GM12891 (cell line): ENCODE data around the gene PEX3.
A peak's percentile ranks its signal among the peaks of the same experiment; 100 is the strongest.
"Not testable (repeated sequence)": the region's sequence is repeated elsewhere in the genome, so short reads cannot be mapped to it uniquely, and the experiment has no call there.

Experiments
- DNase-seq: peaks from one replicate; pipeline ENCODE4 v3.0.0; 2011; ENCODE audit warnings: low spot score; ENCODE audit not compliant: insufficient read length
- FAIRE-seq: peaks from 2 replicates; lab custom pipeline; 2011; peaks lifted over from hg19 to GRCh38; lab: Jason Lieb, UNC
- PAX5 ChIP-seq: IDR thresholded peaks from 2 replicates; pipeline ENCODE4 v1.6.1; 2011; ENCODE audit warnings: low read length, moderate library complexity, mild to moderate bottlenecking; ENCODE audit not compliant: insufficient read depth, severe bottlenecking
- POLR2A ChIP-seq: IDR thresholded peaks from 2 replicates; pipeline ENCODE4 v1.6.1; 2011; ENCODE audit warnings: low read depth, low read length, control low read depth
- POLR2AphosphoS5 ChIP-seq: IDR thresholded peaks from 2 replicates; pipeline ENCODE4 v1.6.1; 2011; ENCODE audit warnings: low read depth, low read length, control low read depth
- POU2F2 ChIP-seq: IDR thresholded peaks from 2 replicates; pipeline ENCODE4 v1.6.1; 2011; ENCODE audit warnings: low read depth, mild to moderate bottlenecking, control low read depth, low read length, moderate library complexity
- SPI1 ChIP-seq: IDR thresholded peaks from 2 replicates; pipeline ENCODE4 v1.6.1; 2011; ENCODE audit warnings: low read depth, low read length, control low read depth
- TAF1 ChIP-seq: IDR thresholded peaks from 2 replicates; pipeline ENCODE4 v1.6.1; 2011; ENCODE audit warnings: low read depth, low read length, control low read depth

The PEX3 gene

DNA sequence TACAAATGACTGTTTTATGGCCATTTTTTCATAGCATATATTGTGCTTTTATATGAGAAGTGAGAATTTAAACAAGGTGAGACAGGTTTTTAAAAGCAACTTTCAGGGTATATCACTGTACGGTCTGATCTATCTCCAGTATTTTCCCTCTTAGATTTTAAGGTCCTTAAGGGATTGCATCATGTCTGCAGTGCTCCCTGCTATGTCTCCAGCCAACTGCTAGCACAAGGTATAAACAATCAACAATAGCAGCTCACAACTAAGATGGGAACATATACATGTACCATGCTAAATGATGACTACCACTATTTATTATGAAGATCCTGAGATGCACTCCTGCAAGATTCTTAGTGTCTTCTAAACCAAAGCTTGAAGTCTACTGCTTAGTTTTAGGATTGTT lies 53.8 kb downstream of the PEX3 start:
- FAIRE-seq, result peak; percentile 45
- TF ChIP-seq POLR2AphosphoS5 (no peak), TAF1 (no peak), POU2F2 (no peak)
- DNase-seq, result no peak

DNA sequence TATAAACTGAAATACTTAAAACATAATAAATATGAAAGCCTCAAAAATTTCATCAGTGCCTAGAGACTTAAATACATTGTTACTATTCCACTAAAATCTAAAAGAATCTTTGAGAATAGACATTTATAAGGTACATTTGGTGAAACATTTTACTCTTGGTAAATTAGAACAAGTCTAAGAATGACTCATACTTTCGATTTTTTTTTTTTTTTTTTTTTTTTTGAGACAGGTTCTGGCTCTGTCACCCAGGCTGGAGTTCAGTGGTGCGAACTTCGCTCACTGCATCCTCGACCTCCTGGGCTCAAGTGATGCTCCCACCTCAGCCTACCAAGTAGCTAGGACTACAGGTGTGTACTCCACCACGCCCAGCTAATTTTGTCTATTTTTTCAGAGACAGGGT lies 54.5 kb downstream of the PEX3 start:
- no peak for TF ChIP-seq POLR2A
- TF ChIP-seq SPI1, result no peak
- no peak for TF ChIP-seq POU2F2
- no peak for TF ChIP-seq POLR2AphosphoS5
- no peak for TF ChIP-seq PAX5
- FAIRE-seq, result no peak
- no peak for DNase-seq

DNA sequence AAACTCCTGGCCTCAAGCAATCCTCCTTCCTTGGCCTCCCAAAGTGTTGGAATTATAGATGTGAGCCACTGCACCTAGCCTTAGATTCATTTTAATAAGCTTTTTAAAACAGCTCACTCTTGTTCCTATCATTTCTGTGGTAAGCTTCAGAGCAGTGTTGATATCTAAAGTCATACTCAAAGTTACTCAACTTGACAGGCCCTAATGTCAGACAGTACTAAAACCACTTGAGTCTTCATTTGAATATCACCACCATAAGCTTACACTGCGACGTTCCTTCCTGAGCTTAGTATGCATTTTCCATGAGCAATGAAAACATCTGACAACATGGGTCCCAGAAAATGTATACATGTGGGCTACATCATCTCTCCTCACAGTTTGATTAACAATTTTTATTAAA lies 54.9 kb downstream of the PEX3 start:
- FAIRE-seq, result peak; percentile 78
- DNase-seq, result no peak
- TF ChIP-seq POU2F2, result no peak
- TF ChIP-seq POLR2AphosphoS5, result no peak
- TF ChIP-seq SPI1, result no peak
- no peak for TF ChIP-seq PAX5
- TF ChIP-seq TAF1, result no peak
- TF ChIP-seq POLR2A, result no peak

DNA sequence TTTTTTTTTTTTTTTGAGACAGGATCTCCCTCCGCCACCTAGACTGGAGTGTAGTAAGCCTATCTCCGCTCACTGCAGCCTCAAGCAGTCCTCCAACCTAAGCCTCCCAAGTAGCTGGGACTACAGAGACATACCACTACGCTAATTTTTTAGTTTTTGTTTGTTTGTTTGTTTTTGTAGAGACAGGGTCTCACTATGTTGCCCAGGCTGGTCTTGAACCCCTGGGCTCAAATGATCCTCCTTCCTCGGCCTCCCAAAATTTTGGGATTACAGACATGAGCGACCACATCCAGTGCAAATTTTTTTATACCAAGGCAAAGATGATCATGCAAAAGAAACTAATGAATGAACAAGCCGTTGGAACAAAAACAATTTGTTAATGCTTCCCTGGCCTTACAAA lies 55.6 kb downstream of the PEX3 start:
- no peak for TF ChIP-seq SPI1
- TF ChIP-seq PAX5, result no peak
- no peak for TF ChIP-seq POU2F2
- no peak for TF ChIP-seq POLR2A
- no peak for TF ChIP-seq POLR2AphosphoS5
- no peak for TF ChIP-seq TAF1
- FAIRE-seq (no peak), DNase-seq (no peak)

DNA sequence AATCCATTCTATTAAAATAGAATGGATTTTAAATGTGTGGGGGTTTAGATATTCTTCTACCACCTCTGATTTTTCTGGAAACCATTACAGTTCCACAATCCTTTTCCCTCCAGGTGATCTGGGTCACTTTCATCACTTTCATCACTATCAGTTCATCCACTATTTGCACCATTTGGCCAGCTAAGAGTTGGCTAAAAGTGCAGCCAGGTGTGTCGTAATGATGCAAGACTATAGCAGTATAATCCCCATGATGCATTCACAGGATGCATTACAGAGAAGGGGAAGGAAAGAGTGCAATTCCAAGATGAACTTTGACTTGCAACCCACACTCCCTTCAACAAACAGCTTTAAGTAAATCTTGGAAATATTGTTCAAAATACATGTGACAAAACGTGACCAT lies 56.0 kb downstream of the PEX3 start:
- FAIRE-seq (peak; percentile 50), DNase-seq (no peak)
- no peak for TF ChIP-seq POLR2AphosphoS5
- no peak for TF ChIP-seq PAX5
- TF ChIP-seq TAF1, result no peak
- TF ChIP-seq SPI1, result no peak
- TF ChIP-seq POU2F2, result no peak
- TF ChIP-seq POLR2A, result no peak

DNA sequence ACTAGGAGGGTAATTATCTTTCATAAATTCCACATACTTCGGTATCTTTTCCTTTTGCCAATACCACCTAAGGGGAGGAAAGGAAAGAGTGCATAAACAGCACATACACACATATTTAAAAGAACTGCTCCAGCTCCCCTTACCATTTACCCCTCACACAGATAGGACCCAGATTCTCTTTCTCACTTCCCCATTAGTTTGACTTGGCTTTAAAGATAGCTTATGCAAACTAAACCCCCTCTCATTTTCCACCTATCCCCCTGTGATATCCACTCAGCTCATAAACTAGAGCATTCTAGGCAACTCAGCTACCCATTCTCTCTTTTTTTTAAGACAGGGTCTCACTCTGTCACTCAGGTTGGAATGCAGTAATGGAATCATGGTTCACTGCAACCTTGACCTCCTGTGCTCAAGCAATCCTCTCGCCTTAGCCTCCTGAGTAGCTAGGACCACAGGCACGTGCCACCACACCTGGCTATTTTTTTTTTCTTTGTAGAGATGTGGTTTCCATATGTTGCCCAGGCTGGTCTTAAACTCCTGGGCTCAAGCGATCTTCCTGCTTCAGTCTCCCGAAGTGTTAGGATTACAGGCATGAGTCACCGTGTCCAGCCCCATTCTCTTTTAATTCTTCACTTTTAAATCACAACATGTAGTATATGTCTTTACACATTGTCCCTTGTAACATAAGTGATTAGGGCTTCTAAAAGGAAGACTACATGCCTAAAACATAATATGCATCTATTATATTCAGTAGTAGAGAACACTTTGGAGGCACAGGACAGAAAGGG lies 56.9 kb downstream of the PEX3 start:
- DNase-seq (no peak), FAIRE-seq (peak; percentile 41)
- TF ChIP-seq TAF1 (no peak), SPI1 (peak; percentile 95)

DNA sequence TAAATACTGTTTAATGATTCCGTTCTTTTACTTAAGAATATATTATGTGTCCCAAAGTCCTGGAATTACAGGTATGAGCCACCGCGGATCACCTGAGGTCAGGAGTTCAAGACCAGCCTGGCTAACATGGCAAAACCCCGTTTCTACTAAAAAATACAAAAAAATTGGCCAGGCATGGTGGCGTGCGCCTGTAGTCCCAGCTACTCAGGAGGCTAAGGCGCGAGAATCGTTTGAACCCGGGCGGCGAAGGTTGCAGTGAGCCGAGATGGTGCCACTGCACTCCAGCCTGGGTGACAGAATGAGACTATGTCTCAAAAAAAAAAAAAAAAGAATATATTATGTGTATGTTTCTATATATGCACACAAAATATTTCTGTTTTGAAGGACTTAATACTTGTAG lies 59.7 kb downstream of the PEX3 start:
- FAIRE-seq, DNase-seq: not testable (repeated sequence)

DNA sequence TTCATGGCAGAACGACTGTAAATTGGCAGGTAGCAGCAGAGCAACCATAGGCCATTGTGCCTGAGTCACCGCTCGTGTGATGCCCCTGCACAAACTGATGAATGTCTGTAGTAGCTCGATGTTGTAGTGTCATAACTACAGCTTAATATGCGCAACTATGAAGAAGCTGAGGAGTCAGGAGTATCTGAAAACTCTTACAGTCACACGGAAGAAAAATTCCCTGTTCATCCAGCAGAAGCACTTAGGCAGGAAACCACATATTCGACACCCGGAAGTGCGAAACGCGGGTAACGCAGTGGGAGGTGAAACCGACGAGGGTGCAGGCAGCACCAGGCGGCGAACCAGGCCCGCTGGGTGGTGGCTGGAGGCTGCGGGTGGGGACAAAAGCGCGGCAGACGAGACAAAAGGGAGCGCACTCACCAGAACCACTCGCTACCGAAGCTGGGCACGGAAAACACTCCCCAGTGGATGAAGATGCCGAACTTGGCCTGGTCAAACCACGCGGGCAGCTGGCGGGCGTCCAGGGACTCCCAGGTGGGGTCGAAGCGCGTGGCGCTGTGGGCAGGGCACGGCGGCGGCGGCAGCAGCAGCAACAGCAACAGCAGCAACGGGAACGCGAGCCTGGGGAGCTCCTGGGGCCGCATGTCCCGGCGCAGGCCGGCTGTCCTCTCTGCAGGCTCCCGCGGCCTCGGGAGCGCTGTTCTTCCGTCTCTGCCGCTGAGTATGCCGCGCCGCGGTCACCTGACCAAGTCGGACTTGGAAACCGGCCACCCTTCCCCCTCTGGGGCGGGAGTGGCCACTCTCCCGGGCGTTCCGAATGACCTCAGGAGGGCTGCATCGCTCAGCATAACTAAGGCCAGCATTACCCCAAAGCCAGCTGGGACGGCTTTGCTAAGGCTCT lies 60.6 kb downstream of the PEX3 start, which contains the start of gene FUCA2:
FUCA2 (minus strand) TSS at position 730 of the 901 bp plus-strand sequence; CDS start at position 644, 86 bp downstream.
- peak; percentile 95 for FAIRE-seq
- peak; percentile 56 for DNase-seq
- TF ChIP-seq PAX5, result no peak
- no peak; the same call in 1 of the 2 replicates for TF ChIP-seq POU2F2
- TF ChIP-seq SPI1, result no peak
- TF ChIP-seq POLR2A, result peak; percentile 63; the same call in 1 of the 2 replicates
- peak; percentile 36; the same call in 1 of the 2 replicates for TF ChIP-seq TAF1
- TF ChIP-seq POLR2AphosphoS5, result peak; percentile 65; the same call in 1 of the 2 replicates

DNA sequence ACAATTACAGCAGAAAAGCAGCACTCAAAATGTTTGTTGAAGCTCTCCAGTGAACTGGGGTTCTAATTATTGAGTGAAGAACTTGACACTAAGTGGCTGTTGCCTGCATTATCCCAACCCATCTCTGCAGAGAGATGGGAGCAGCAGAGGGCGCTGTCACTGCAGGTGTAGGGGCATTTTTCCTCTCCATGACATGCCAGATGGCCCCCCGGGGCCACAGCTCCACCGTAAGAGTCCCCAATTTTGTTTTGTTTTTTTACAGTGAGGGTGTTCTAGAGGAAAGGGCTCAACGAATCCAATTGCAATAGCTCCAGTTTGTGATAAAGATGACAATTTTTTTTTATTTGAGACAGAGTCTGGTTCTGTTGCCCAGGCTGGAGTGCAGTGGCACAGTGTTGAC lies 62.8 kb downstream of the PEX3 start:
- TF ChIP-seq SPI1, result no peak
- TF ChIP-seq TAF1, result no peak
- no peak for TF ChIP-seq PAX5
- TF ChIP-seq POLR2A, result no peak
- FAIRE-seq, result no peak
- no peak for DNase-seq
